HUDEP-2 (cell line): Measurements from ENCODE around the gene LRMDA.

Source experiments
- DNase-seq, 76 experiments: peaks; one replicate each; lab custom pipeline; 2025; ENCODE audit not compliant: unreplicated experiment in 76 of 76; lab: John Stamatoyannopoulos, UW

Gene LRMDA

DNA sequence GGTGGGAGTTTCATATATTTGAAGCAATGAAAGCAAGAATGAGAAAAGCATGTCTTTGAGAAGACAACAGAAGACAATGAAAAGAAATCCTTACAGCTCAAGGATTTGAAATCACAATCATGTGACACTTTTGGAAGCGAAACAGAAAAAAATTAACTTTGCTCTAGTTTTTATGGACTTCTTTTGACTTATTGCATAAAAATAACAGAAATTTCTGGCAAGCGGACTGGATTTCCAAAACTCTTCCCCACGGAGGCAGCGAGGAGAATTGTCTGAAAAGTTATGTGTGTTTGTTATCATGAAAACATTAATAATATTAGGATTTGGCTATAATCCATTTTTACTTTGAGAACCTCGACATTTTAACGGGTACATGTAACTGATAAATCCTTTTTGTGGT lies 223.3 kb downstream of the LRMDA start:
- no peak for DNase-seq

DNA sequence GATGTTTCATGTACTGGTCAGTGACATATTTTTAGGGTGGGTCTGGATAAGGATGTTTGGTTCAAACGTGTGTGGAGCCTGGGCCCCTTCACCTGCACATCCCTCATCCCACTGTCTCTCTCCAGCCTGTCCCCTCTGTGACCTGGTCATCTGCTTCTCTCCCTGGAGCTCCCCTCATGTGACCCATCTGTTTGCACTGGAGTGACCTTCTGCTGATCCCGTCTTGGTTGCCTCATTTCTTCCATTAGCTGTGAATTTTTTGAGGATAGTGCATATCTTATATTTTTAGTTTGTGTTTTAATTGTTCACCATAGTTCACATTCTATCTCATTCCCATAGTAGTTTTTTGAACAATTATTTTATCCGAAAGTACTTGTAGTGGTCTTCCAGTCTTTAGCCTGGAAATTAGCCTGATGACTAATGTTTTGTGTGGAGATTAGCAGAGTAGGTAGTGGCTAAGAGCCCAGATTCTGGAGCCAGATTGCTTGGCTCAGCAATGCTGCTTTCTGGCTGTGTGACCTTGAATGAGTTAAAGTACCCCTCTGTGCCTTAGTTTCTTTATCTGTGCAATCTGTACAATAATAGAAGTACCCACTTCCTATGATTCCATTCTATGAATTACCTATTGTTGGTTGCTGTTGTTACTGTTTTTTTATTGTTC lies 224.5 kb downstream of the LRMDA start:
- DNase-seq, result no peak

DNA sequence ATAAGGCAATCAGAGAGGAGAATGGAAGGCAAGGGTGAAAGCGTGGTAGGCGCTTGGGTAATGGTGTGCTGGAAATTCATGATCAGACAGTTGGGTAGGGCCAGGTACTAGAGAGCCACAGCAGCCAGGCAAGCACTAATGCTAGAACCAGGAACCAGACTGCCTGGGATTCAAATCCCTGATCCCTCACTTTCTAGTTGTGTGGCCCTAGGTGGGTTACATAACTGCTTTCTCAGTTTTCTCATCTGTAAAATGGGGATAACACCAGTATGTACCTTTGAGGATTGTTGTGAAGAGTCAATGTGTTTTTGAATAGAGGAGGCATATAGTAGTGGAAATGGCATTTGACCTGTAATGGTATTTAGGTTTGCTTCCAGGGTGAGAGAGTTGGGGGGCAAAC lies 225.9 kb downstream of the LRMDA start:
- DNase-seq, result no peak

DNA sequence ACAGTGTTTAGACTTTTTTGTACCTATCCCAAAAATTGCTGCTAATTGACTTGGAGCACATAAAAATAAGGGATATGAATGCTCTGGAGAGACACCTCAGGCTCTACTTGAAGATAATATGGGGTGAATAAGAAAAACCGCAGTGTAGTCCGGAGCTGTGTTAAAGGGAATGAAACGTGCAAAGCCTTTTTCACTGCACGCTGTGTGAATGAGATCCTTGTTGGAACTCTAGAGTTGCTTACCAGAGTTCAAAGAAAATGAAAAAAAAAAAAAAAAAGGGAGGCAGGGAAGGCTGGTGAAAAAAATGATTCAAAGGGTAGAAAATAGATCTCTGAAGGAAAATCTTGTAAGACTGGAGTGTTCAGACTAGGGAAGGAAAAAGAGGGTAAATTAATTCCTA lies 226.6 kb downstream of the LRMDA start:
- no peak for DNase-seq

DNA sequence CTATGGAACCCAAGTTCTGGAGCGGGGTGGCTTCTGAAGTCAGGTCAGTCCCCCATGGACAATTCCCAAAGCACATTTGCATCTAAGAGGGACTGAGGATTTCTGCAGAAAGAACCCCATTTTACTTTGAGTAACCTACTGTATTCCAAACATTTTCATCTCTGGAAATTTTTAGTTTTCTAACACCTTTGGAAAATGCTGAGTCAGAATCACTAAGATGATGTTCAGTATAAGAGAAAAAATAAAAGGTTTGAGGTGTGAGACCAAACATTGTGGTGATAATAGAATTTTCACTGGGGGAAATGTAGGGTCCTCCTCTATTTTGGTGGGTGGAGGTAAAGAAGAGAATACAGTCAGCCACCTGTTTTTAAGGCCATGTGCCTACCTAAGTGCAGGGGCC lies 227.1 kb downstream of the LRMDA start:
- DNase-seq, result no peak

DNA sequence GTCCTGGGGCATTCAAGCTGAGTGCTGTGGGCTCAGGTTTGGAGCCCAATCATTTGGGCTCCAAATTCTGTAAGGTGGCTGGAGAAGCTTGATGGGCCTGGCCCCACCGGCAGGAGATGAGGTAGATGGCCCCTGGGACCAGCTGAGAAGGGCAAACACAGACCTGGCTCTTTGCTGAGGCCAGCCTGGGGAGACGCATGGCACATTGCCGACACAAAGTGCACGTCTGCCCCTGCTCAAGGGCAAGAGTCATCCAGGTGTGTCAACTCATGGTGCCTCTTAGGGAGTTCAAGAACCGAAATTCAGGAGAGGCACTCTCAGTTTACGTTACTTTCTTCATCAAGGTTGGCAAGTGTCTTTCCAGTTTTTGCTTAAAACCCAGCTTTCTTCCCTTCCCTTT lies 227.5 kb downstream of the LRMDA start:
- no peak for DNase-seq

DNA sequence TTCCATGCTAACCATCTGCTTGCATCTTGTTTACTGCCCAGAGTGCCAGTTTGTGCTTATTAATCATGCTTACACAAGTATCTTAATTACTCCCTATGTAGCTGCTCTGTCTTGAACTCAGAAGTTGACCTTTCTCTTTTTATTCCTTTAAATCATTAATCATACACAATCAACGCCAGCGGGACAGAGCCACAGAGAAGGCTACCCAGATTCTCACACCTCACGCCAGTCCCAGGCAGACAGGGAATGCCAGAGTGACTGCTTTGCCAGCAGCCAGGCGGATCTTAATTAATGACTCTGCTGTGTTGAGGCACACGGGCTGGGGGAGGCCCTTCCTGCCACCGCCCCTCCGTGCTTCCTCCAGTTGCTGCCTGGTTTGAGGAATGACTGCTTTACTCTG lies 229.4 kb downstream of the LRMDA start:
- no peak for DNase-seq

DNA sequence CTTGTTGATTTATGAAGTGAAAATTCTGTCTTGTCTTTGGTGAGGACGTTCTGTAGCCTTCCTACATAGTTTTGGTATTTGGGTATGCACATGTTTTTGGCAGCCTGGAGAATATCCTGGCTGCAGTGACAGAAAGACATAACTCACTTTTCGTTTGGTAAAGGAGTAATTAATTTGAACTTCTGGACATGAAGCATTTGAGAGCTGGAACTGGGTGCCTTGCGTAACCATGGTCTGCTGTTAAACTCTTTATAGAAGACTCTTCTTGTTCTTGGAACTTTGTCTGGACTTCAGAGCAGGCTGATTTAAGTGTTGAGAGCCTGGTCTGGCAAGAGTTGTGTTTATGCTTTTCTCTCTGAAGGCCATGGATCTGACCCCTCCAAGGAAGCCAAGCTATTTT lies 231.3 kb downstream of the LRMDA start:
- DNase-seq, result no peak

DNA sequence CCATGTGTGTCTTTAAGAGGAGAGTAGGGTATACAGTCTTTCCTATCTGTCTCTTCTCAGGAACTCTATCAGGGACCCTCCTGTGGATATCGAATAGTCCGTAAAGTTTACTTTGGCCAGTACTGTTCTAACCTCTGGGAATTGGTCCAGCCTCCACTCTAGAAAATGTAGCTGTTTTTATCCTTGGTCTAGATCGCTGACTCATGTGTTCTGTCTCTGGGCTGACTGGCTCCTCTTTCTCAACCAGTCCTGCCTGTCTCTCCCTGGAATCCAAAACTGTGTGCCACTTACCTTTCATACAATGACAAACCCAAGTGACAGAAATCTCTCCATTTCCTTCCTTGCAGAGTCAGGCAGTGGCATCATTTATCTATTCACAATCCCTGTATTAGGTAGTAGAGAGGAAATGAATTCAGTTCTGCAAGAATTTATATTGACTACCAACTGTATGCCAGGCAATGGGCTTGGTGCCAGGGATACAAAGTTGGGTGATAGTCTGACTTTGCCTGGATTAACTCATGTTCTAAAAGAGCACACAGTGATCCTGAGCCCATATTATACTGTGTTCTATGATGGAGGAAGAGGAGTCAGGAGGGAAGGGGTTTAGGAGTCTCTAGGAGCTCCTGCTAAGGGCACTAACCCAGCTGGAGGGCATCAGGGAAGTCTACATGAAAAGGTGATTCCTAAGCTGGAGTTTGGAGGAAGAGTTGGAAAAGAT lies 232.7 kb downstream of the LRMDA start:
- peak in 16 of 76 experiments; percentile 1 to 45 (median 18) for DNase-seq

DNA sequence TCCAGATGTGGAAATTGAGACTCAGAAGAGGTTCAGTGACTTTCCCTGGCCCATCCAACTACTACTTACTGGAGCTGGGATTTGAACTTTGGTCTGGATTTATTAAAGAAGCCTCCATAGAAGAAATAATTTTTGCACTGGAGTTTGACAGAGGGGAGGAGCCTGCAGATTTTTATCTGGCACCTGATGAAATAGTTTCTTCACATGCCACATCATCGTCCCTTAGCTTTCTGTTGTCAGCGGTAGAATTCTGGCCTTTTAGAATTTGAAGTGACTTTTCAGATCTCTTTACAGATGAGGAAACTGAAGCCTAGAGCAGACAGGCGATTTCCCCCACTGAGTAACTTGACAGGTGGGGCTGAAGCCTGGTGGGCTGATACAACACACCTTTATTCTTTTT lies 233.5 kb downstream of the LRMDA start:
- DNase-seq, result no peak

DNA sequence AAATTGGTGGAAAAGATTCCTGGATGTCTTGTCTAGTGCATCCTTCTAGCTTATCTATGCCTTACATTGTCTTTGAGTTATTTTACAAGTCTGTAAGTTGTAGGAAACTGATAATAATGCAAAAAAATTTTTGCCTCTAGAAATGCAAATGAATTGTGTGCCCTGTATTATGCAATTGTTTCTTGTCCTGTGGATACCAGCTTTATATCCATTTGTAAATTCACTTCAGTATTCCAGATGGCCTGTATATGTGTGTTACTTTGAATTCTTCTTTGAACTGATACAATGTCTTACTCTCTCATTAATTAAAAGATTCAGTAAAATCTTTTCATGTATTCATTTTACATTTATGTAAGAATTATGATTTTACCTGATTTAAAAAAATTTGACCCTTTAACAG lies 234.3 kb downstream of the LRMDA start:
- no peak for DNase-seq

DNA sequence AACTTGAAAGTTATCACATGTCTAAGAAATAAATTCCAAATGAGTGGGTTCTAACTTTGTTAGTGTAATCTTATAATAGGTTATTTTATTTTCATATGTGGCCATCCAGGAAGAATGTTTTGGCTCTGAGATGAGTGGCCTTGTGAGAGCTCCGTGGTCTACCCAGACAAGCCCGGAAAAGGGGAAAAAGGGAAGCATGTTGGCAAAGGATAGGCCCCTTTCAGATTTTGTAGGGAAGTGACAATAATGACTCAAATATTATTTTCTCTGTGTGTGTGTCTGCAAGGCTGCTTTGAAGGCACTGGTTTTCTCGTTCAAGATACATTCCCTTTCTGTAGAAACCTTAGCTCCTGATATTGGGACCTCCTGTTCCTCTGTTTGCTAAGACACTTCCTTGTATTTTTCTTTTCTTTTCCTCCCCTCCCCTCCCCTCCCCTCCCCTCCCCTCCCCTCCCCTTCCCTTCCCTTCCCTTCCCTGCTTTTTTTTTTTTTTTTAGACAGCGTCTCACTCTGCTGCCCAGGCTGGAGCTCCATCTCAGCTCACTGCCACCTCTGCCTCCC lies 240.8 kb downstream of the LRMDA start:
- no peak for DNase-seq

DNA sequence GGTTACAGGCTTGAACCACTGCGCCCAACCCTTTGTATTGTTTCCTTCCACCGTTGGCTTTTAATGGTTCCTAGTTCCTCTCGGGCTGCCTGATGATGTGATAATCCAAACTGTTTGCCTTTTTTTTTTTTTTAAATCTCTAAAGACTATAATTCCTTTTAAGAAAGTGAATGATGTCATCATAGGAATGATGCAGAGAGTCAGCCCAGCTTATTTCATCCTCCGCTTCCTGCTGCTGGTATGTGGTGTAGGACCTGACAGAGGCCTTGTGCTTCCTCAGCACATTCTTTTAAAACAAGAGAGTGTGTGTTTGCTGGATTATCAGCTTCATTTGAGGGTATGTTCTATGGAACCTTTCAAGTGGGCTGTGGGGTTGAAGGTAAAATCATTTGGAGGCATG lies 241.4 kb downstream of the LRMDA start:
- DNase-seq, result no peak

DNA sequence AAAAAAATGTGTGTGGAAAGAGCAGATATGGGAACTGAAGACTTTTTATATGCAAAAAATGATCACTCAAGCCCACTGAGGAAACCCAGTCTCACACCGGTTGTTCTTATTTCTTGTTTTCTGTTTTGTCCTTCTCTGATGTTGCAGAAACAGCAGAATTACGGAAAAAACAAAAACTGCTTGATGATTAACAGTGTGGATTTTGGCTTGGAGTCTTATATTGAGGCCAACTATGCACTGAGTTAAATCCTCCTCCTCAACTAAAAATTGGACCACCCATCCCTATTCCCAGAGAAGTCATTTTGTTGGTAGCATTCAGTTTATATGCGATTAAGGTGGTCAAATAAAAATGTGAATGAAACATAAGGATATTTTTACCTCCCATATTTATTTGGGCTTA lies 246.1 kb downstream of the LRMDA start:
- no peak for DNase-seq

DNA sequence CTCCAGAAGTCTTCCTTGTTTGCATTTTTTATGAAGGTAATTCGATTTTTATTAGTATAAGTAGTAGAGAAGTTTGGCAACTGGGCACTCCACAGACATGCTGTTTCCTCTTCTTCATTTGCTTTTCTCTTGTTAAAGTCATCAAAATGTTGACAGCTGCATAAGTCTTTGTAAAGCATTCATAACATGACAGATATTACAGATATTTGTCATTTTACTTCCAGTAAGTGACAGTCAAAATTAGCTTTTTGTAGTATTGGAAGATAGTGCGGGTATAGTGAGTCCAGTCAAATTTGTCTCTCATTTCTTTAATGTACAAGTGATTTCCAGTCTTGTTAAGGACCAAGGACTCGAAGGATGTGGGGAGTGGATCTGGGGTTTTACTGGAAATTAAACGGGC lies 247.1 kb downstream of the LRMDA start:
- DNase-seq, result no peak

DNA sequence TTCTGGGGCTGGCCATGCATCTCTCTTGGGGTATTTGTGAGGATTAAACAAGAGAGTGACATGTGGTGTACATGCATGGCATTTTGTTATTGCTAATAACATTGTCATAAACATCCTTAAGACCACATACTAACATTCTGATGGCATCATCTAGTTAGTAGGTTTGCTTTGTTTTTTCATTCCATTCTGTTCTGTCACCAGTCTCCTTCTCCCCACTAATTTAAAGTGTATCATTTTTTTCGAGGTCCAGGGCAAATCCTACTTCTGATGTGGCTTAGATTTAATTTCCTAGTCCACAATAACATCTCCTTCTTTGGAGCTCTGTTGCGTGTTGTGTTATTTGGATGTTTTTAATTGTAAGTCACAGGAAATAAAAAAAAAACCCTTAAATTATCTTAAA lies 248.1 kb downstream of the LRMDA start:
- no peak for DNase-seq

DNA sequence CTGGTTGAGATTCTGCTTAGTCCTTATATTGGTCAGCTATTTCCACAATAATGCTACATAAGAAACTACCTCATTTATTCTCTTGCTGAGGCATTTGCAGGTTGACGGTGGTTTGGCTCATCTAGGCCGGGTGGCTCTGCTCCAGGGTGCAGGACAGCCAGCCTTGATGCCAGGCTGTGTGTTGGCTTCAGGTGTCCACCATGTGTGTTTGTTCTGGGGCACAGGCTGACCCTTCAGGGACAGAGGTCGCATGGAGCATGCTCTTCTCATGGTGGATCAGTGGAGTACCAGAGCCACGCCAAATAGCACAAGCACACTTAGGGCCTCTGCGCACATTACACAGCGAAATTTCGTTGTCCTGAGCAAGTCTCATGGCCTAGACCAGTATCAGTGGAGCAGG lies 249.9 kb downstream of the LRMDA start:
- DNase-seq, result no peak

DNA sequence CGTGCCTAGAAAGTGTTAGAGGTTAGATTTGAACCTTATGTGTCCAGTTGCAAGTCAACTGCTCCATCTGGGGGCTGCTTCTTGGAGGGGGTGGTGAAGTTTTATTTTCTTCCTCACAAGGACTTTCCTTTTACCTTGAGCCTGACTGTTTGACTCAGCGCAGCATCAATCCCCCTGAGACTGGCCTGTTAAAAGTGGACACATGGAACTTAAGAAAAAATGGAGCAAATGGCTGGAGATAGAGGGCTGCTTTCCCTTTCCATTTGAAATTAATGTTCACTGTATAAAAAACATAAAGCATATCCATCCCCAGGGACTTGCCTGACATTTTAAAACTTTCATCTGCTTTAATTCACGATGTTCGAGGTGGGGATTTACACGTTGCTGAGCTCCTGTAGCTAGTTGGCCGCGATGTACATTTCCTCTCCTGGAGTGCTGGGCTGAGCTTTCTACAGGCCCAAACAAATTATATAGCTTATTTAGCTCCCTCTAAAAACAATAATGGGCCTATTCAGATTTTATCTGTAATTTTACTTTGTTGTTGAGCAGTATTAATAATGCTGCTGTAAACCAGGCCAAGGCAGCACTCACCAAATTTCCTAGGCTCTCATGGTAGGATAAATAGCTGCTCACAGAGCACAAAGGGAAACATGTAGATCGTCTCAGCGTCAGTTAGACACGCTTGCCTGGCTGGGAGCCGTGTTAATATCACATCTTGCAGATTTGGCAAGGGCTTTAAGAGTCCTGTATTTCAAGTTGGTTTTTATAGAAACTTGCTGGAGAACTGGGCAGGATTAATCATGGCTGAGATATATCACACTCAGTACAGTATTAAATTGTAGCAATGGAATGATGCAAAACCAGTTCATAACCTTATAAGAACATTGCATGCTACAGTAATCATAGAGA lies 251.5 kb downstream of the LRMDA start:
- no peak for DNase-seq

DNA sequence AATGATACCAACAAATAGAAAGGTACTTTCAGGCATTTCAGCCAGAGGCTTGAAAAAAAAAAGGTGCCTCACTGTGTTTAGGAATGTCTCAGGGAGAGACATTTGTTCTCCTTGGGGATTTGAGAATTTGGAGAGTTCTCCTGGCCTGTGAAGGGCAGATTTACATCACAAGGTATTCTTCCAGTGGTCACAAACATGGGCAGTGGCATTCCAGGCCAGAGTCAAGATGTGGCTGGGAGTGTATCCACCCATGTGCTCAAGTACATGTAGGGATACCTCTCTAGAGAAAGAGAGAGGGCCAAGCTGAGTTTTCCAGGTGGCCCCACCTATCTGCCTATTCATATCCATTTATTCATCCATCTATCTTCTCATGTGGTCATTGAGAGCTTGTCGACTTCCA lies 253.8 kb downstream of the LRMDA start:
- DNase-seq, result no peak

DNA sequence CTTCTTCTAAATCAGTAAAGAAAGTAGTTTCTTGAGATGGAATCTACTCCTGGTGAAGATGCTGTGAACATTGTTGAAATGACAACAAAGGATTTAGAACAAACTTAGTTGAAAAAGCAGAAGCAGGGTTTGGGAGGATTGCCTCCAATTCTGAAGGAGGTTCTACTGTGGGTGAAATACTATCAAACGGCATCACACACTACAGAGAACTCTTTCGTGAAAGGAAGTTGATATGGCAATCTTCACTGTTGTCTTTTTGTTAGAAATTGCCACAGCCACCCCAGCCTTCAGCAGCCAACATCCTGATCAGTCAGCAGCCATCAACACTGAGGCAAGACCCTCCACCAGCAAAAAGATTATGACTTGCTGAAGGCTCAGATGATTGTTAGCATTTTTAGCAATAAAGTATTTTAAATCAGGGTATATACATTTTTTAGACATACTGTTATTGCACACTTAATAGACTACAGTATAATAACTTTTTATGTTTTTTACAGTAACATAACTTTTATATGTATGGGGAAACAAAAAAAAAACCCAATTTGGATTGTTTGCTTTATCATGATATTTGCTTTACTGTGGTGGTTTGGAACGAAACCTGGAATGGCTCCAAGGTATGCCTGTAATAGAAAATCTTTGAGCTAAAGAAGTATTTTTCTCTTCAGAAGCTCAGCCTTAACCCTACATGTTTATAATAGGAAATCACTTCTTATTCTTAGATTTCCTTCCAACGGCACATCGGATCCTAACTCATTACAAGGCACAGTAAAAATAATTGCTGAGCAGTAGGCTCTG lies 257.3 kb downstream of the LRMDA start:
- DNase-seq, result no peak

DNA sequence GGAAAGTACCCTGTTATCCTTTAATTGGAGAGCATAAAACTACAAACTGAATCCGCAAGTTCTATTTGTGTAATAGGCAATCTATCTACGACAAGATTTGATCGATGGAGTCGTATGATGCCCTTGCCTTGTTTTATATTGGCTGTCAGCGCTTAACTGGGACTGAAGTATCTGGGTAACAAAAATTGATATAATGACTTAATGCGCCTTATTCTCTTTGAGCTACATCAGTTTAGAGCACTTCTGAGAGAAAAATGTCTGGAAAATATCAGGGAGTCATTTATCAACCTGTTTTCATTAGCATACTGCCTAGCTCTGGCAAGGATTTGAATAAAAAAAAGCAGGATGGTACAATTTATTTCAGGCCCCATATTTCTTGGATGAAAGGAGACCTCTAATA lies 262.1 kb downstream of the LRMDA start:
- no peak for DNase-seq
